ENCODE data around the gene ACP4.

Gene ACP4

DNA sequence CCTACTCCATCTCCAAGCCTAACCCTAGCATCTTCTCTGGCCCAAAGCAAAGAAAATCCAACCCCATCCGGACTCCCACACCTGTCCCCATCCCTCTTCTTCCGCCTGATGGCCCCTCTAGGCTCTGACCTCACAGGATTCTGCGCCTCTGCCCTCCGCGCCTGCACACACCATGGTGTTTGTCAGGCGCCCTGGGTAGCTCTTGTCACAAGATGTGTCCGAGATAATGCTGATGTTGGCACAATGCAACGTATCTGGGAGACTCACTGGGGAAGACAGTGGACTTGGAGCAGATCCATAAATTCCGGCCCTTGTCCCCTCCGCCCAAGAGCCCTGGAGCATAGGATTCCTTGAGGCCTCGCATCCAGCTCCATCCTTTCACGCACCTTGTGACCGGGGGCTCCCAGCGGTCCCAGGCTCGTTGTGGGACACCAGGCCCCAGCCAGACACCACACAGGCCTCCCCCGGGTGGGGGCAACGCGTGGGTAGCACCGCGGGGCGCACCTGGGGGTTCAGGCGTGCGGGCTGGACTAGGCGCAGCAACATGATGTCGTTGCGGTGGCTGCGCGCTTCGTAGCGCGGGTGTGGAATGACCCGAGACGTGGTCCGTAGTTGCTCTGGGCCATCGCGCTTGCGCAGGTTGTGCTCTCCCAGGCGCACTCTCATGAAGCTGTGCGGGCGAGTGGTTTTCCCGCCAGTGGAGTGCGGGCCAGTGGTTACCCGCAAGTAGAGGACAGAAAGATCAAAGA is 36.5 kb downstream of the ACP4 start:
- no peak for DNase-seq

GRCh38 chr19:50827476-50827875 is 37.3 kb downstream of the ACP4 start:
- DNase-seq: no peak

- no peak for DNase-seq
Observed at GRCh38 chr19:50829801-50830200, 39.6 kb downstream of the ACP4 start.

GRCh38 chr19:50830266-50831025 is 40.2 kb downstream of the ACP4 start:
- no peak for DNase-seq

GRCh38 chr19:50831026-50831396 is 40.8 kb downstream of the ACP4 start:
- DNase-seq: no peak

- DNase-seq: no peak
Observed at GRCh38 chr19:50832666-50833065, 42.5 kb downstream of the ACP4 start.

- DNase-seq: no peak
Observed at GRCh38 chr19:50833117-50833801, 43.0 kb downstream of the ACP4 start, which contains the start of gene KLK15. Gene KLK15, minus strand, starts transcription at chr19:50833574. Its CDS starts 2,082 bp downstream, at chr19:50831492.

GRCh38 chr19:50833802-50834167 is 43.6 kb downstream of the ACP4 start:
- no peak for DNase-seq

DNA sequence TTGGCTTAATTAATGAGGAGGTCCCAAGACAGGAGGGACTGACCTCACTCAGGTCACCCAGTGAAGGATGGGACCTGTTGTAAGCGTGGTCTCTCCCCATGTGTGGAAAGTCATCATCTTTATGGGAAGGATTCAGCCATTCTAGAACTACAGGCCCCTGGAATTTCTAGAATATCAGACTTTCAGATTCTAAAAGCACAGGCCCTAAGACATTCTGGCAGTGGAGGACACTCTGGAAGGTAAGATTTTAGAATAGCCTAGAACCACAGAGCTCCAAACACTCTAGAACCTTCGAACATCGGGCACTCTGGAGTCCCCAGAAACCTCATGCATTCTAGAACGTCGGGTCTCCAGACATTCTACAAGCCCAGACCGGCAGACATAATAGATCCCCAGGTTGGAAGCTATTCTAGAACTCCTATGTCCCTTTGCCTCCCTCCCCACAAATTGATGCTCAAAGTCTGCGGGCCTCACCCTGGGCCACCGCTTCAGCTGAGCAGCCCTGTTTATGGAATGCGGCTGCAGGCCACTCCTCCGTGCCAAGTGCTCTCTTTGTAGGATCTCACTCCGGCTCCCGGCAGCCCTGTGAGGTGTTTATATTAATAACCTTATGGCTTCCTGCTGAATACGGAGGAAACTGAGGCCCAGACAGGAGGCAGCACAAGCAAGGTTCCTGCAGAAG is 45.0 kb downstream of the ACP4 start:
- no peak for DNase-seq

DNA sequence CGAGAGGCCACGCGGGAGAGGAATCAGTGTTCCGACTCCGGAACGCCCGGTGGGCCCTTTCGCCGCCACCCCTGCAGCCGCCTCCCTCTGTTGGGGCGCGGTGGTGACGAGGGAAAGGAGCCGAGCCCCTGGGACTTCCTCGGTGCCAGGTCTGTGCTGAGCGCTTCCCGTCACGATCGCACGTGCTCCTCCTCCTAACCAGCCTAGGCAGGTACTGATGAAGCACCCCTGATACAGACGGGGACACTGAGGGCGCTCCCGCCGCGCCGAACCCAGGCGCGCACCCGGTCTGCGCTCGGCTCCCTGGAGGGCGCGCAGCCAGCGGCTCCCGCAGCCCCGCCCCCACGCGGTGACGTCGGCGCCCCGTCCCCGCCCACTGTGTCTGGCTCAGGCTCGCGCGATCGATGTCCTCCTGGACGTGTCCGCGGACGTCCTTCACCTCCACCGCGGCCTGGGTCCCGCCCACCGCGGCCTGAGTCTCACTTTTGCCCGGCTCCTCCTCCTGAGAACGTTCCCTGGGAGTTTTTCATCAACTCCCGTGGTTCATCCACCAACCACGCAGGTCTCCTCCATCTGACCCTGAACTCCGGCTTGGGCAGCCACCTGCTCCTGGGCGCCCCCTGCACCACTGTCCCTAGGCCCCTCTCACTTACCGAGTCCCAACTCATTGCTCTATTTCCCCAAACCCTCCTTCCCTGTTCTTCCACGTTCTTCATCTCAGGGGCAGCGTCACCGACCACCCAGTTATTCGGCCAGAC is 45.7 kb downstream of the ACP4 start:
- DNase-seq: peak; percentile 63

DNA sequence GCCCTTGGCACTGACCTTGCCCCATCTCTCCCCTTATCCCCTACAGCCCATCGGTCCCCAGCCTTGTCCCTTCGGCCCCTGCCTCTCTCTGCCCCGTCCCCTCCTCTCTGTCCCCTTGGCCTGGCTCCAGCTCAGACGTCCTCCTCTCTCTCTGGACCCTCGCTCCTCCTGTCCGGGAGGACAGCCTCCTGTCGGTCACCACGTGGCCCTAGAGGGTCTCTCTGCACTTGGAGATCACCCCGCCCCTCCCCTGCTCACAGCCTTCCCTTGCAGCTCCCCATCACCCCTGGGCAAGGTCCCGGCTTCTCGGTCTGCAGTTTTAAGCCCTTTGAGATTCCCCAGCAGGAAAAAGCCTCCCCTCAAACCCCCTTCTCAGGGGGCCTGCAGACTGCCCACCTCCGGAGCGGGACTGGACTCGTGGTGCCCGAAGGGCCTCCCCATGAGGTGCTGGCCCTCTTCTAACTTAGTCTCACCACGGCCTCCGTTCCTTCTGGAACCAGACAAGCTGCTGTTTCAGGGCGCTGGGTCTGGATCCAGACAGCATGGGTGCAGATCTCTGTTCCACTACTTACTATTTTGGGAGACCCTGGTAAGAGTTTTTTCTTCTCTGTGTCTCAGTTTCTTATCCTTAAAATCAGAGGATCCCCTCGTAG is 46.5 kb downstream of the ACP4 start:
- DNase-seq: no peak

DNA sequence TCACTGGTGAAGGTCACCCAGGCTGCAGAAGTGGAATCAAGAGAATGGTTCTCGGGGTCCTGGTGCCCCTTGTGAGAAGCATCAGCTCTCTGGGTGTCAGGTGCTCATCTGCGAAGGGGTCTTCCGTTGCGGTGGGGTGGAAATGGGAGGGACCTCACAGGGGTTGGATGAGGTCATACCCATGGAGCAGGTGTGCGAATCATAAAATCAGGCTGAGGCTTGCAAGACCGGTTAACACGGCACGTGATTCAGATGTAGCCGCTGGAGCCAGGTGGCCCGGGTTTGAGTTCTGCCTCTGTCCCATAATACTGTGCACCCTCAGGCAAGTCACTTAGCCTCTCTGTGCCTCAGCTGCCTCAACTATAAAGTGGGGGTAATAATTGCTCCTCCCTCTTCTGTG is 47.1 kb downstream of the ACP4 start:
- DNase-seq: no peak

DNA sequence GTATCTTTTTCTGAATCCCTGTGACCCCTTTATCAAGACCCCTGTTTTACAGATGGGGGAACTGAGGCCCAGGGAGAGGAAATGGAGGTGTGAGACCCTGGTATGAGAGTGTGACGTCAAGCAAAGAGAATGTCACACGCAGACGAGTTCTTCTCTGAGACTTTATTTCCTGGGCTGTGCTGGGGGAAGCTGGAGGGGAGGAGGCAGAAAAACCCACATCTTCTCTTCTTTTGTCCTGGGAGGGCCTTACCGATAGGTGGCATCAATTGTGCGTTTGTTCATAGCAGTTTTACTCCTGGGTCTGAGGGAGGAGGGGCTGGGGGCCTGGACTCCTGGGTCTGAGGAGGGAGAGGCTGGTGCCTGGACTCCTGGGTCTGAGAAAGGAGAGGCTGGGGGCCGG is 48.0 kb downstream of the ACP4 start:
- DNase-seq: no peak

- no peak for DNase-seq
Observed at GRCh38 chr19:50839712-50840655, 49.8 kb downstream of the ACP4 start.

- DNase-seq: no peak
Observed at GRCh38 chr19:50842130-50842529, 51.9 kb downstream of the ACP4 start.

- no peak for DNase-seq
Observed at GRCh38 chr19:50843205-50843604, 53.0 kb downstream of the ACP4 start.

GRCh38 chr19:50843701-50844221 is 53.5 kb downstream of the ACP4 start:
- no peak for DNase-seq

DNA sequence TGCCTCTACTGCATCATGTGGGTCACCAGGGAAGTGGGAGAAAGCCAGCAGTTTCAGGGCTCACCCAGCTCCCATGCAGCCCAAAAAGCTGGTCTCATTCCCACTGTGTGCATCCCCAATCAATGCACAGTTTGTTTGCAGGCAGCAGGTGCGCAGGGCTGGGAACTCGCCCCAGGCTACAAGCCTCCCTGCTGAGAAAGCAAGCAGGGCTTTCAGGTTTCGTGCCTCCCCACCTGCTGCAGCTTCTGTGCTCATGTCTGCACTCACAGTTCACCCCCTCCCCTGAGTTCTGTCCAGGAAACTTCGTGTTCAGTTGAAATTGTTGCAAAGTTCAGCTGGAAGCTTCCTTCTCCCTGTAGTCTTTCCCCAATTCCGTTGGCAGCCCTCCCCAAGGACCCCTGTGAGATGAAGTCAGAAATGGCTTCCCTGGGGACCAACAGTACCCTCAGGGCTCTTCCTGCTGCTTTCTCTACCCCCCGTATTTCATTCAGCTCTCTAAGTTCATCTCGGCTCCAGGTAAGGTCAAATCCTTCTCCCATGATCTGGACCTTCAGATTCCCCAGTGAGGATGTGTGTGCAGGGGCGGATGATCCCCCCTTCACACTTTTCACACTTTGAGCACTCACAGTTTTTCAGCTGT is 54.2 kb downstream of the ACP4 start:
- DNase-seq: no peak
